Heart left ventricle (tissue), 16 donors: Measurements from ENCODE around the gene TYW1. TPM values are rescaled to one million over a fixed set of nuclear protein-coding genes. Genes with fewer than 3 reads are reported as not detected.
"Not testable (repeated sequence)": the region's sequence is repeated elsewhere in the genome, so short reads cannot be mapped to it uniquely, and the experiment has no call there.

ENCODE experiments used
- ATAC-seq, 4 donors: fragments of 200-7000 bp; cut with Tn5 transposase; one replicate each; pipeline ENCODE4 v1.9.1; 2020 to 2022; ENCODE audit warnings: moderate library complexity in 4 of 4, mild to moderate bottlenecking in 3 of 4, moderate number of reproducible peaks in 1 of 4
- DNase-seq, 5 donors: peaks; one replicate each; pipeline ENCODE4 v3.0.0-alpha.2; 2020
- H3K27ac ChIP-seq, 12 donors: fragments of 200-600 bp; sonication (generic) in 4 of 12; one replicate each; pipeline versions ENCODE4 v1.5.0 to v1.8.0; 2016 to 2022; ENCODE audit warnings: mild to moderate bottlenecking in 2 of 12
- H3K27me3 ChIP-seq, 9 donors: fragments of 200-600 bp; sonication (generic) in 2 of 9; one replicate each; pipeline versions ENCODE4 v1.5.1 to v1.8.0; 2016 to 2022; ENCODE audit warnings: mild to moderate bottlenecking in 3 of 9
- H3K36me3 ChIP-seq, 9 donors: fragments of 200-600 bp; sonication (generic) in 2 of 9; one replicate each; pipeline versions ENCODE4 v1.5.0 to v1.8.0; 2018 to 2022; ENCODE audit warnings: mild to moderate bottlenecking in 2 of 9
- H3K4me1 ChIP-seq, 12 donors: fragments of 200-600 bp; sonication (generic) in 4 of 12; one replicate each; pipeline versions ENCODE4 v1.5.0 to v1.8.0; 2016 to 2022; ENCODE audit warnings: mild to moderate bottlenecking in 3 of 12
- H3K4me3 ChIP-seq, 12 donors: fragments of 200-600 bp; sonication (generic) in 4 of 12; one replicate each; pipeline versions ENCODE4 v1.5.0 to v1.8.0; 2017 to 2022; ENCODE audit warnings: mild to moderate bottlenecking in 9 of 12, moderate library complexity in 4 of 12
- H3K9me3 ChIP-seq, 12 donors: fragments of 200-600 bp; sonication (generic) in 4 of 12; one replicate each; pipeline versions ENCODE4 v1.5.0 to v1.8.0; 2016 to 2022; ENCODE audit warnings: mild to moderate bottlenecking in 1 of 12
- POLR2A ChIP-seq, 2 donors: fragments of 450-650 bp; IDR thresholded peaks; one replicate each; pipeline ENCODE4 v1.6.1; 2017; ENCODE audit warnings: antibody characterized with exemption in 2 of 2, mild to moderate bottlenecking in 2 of 2, moderate library complexity in 2 of 2
- WGBS, 4 donors: extraction: QIAGEN DNeasy Blood & Tissue Kit in 2 of 4; methylation state at CpG; one replicate each; pipeline versions ENCODE4 v1.1.5 to v1.1.7; 2013 to 2018; 5-methylcytosine and 5-hydroxymethylcytosine counted together
- intact Hi-C, 10 donors: fragments of 100-400 bp; cut with DNase I; formaldehyde crosslinking; loops; one replicate each; pipeline versions ENCODE4 v1.11.1 to v1.14.2; 2022
- long read RNA-seq, 3 donors: library from polyadenylated mRNA; unstranded; transcript quantifications; one replicate each; pipeline ENCODE4 v2.0.0, GENCODE V29; 2020 to 2021
- polyA plus RNA-seq, 2 donors: library from polyadenylated mRNA; stranded (reverse); fragments of 200-250 nt; gene quantifications; one replicate each; pipeline ENCODE4 v1.2.3, GENCODE V29; 2013
- total RNA-seq, 9 donors: library from RNA; depleted of rRNA in 2 of 9; stranded (reverse); fragments of >200 nt in 2 of 9; fragmentation: NEBNext Ultra II Directional in 3 of 9; extraction: Animal tissue kit (Norgen Biotek cat#: 25700) in 3 of 9; gene quantifications; one replicate each; pipeline versions ENCODE4 v1.1.0 to v1.2.4, GENCODE V29; 2016 to 2023
- TF ChIP-seq, protein P1 (sequence below), 12 donors: fragments of 200-600 bp; sonication (generic) in 4 of 12; IDR thresholded peaks; one replicate each; pipeline versions ENCODE4 v1.5.0 to v1.8.0; 2018 to 2022; ENCODE audit warnings: antibody characterized with exemption in 12 of 12, mild to moderate bottlenecking in 5 of 12
- donor health status: ischemic (EF 13 %, LVEDD 7.1; RV severe dilation, severe dysfunction).
- donor health status: healthy with polysubstance abuse.
- donor health status: DM: no; HTN: yes; CAD: no.
- donor health status: DM: no; HTN: no; CAD: no.
- donor health status: ischemic (EF 25% LVEDD 6.9; RV normal size, moderate dysfunction).
- donor health status: ischemic (EF 25% LVEDD 5.7; RV mildly dilated, moderate dysfunction).
- donor health status: healthy.
- donor health status: DM: yes; HTN: yes; CAD: no.
- donor health status: ischemic (EF 35%, LVEDD 5.7; RV mildly dilated, moderate dysfunction).
- donor health status: nonischemic (EF 11% LVEDD 7.7; RV severe dilation, severe dysfunction).
- donor health status: DM: yes; HTN: yes; CAD: no.
- donor health status: PGD.
- donor health status: ischemic (EF 29% LVEDD 5.4; RV normal size, mild dysfunction).
- donor health status: nonischemic (EF 23%, LVEDD 6.1; RV moderate dilation, normal function).

Gene TYW1, protein sequence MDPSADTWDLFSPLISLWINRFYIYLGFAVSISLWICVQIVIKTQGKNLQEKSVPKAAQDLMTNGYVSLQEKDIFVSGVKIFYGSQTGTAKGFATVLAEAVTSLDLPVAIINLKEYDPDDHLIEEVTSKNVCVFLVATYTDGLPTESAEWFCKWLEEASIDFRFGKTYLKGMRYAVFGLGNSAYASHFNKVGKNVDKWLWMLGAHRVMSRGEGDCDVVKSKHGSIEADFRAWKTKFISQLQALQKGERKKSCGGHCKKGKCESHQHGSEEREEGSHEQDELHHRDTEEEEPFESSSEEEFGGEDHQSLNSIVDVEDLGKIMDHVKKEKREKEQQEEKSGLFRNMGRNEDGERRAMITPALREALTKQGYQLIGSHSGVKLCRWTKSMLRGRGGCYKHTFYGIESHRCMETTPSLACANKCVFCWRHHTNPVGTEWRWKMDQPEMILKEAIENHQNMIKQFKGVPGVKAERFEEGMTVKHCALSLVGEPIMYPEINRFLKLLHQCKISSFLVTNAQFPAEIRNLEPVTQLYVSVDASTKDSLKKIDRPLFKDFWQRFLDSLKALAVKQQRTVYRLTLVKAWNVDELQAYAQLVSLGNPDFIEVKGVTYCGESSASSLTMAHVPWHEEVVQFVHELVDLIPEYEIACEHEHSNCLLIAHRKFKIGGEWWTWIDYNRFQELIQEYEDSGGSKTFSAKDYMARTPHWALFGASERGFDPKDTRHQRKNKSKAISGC
- total RNA-seq = 10 to 100 TPM in 7 of 9 donors, 1 to 10 TPM in 2; 9.6 to 16.1 (median 11.7) TPM
- 10 to 100 TPM in 1 of 2 donors, 1 to 10 TPM in 1; 4.9 to 10.5 TPM for polyA plus RNA-seq
- long read RNA-seq, donor 1, transcript TYW1-201 (16 exons, 3,348 nt) = major isoform, 8 of 14 reads
- long read RNA-seq, donor 1, partial matches to known transcripts = 3 of 14 reads
- long read RNA-seq, donor 1, other reads (novel, unspliced or antisense) = 3 of 14 reads
- long read RNA-seq, donor 2, transcript TYW1-201 (16 exons, 3,348 nt) = major isoform, 45 of 67 reads
- long read RNA-seq, donor 2, partial matches to known transcripts = 16 of 67 reads
- long read RNA-seq, donor 2, other reads (novel, unspliced or antisense) = 6 of 67 reads
- long read RNA-seq, donor 3, transcript TYW1-201 (16 exons, 3,348 nt) = major isoform, 20 of 28 reads
- long read RNA-seq, donor 3, partial matches to known transcripts = 6 of 28 reads
- long read RNA-seq, donor 3, other reads (novel, unspliced or antisense) = 2 of 28 reads

DNA sequence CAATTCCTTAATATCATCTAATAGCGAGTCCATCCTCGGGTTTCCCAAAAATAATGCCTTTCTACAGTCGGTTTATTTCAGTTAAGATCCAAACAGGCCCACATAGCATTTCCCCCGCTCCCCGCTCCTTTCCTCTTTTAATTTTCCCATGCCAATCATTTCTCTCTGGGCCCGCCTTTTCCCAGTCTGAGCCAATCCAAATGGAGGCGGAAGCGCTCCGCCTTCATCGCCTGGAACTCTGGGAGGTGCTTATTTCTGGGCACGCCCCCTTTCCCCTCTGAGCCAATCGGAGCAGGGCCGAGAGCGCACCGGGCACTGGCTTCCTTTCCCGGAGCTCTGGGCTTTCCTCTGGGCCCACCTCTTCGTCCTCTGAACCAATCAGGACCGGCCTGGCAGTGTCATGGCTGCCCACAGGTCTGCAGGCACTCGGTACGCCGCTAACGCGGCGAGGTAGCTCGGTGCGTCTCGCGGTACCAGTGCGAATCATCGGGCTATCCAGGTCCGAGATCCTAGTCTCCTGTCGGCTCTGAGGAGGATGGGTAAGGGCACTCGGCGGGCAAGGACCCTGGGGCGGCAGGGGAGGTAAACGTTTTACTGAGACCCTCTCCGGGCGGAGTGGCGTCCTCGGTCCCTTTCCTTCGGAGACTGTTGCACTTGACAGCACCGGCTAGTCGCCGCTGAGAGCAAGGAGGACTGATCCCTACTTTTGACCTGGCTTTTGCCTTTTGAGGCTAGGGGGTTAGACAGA lies at the start of gene TYW1:
Gene TYW1, plus strand, starts transcription at position 390 of the 748 bp plus-strand sequence. Its CDS starts 146 bp downstream, at position 536.
- intact Hi-C loops = loop anchor here in 2 of 10 donors (10.0 kb wide), 2 partner anchors 152 to 342 kb away; no protein-coding TSS in a partner anchor

DNA sequence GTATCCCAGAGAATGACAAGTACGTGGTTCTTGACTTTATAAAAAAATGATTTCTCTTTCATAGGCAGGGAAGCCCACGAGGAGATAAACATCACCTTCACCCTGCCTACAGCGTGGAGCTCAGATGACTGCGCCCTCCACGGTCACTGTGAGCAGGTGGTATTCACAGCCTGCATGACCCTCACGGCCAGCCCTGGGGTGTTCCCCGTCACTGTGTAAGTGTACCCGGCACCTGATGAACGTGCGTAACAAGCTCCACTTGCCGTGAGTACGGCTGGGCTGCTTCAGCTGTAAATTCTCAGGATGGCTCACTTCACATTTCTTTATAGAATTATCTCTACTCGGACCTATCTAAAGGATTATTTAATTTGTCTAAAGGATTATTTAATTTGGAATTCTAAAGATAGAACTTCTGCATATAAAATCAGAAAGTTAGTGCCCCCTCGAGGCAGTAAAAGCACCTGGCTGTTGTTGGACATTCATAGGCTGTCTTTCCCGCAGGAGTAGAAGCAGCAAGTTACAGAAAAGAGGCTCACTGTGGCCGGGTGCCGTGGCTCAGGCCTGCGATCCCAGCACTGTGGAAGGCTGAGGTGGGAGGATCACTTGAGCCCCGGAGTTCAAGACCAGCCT lies 48.0 kb upstream of the TYW1 start:
- ATAC-seq (no peak), DNase-seq (no peak)
- Histone ChIP-seq H3K27me3 (no peaks in the 10 kb centered on the region), H3K27ac (no peak overlapping the region), H3K9me3 (no peaks in the 10 kb centered on the region), H3K36me3 (peaks cover 0 to 100% (median 99%) of the 10 kb centered on the region in 9 donors), H3K4me1 (peaks cover 0 to 4% (median 0%) of the 10 kb centered on the region in 12 donors), H3K4me3 (no peak overlapping the region)
- 93 to 96% (median 94%) methylated on average over 19 of the region's 19 CpGs for WGBS, 4 donors
- TF ChIP-seq, protein P1, sequence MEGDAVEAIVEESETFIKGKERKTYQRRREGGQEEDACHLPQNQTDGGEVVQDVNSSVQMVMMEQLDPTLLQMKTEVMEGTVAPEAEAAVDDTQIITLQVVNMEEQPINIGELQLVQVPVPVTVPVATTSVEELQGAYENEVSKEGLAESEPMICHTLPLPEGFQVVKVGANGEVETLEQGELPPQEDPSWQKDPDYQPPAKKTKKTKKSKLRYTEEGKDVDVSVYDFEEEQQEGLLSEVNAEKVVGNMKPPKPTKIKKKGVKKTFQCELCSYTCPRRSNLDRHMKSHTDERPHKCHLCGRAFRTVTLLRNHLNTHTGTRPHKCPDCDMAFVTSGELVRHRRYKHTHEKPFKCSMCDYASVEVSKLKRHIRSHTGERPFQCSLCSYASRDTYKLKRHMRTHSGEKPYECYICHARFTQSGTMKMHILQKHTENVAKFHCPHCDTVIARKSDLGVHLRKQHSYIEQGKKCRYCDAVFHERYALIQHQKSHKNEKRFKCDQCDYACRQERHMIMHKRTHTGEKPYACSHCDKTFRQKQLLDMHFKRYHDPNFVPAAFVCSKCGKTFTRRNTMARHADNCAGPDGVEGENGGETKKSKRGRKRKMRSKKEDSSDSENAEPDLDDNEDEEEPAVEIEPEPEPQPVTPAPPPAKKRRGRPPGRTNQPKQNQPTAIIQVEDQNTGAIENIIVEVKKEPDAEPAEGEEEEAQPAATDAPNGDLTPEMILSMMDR (IDR thresholded peaks at IDR 0.05) = no peak
- TF ChIP-seq POLR2A (IDR thresholded peaks at IDR 0.05) = no peak
- intact Hi-C loops = no loop called here

More for the DNA sequence above, at the start of gene TYW1:
- peaks cover 0 to 26% (median 21%) of the 10 kb centered on the region in 12 donors for H3K4me1 ChIP-seq
- H3K36me3 ChIP-seq = peaks cover 0 to 47% (median 31%) of the 10 kb centered on the region in 9 donors
- H3K4me3 ChIP-seq = peak within 1 kb of the TSS; percentile 70 to 95 (median 86)
- H3K9me3 ChIP-seq, H3K27me3 ChIP-seq: not testable (repeated sequence)
- peak in 1 of 2 donors; percentile 72 for TF ChIP-seq POLR2A (IDR thresholded peaks at IDR 0.05)
- ATAC-seq (peak; percentile 91 to 96 (median 95)), DNase-seq (peak; percentile 98)
- WGBS, 4 donors = 0 to 1% (median 1%) methylated on average over 29 to 44 of the region's 44 CpGs
- H3K27ac ChIP-seq = peak within 1 kb of the TSS; percentile 43 to 100 (median 97)

- Histone ChIP-seq H3K9me3 (no peaks in the 10 kb centered on the region), H3K27me3 (no peaks in the 10 kb centered on the region), H3K27ac (no peak overlapping the region), H3K36me3 (peaks cover 0 to 100% (median 99%) of the 10 kb centered on the region in 9 donors), H3K4me3 (no peak overlapping the region), H3K4me1 (peaks cover 0 to 4% (median 0%) of the 10 kb centered on the region in 12 donors)
- TF ChIP-seq, protein P1 (IDR thresholded peaks at IDR 0.05) = no peak
- ATAC-seq (no peak), DNase-seq (no peak)
- 70 to 77% (median 72%) methylated on average over 3 of the region's 3 CpGs for WGBS, 4 donors
- intact Hi-C loops = no loop called here
Measured at GRCh38 chr7:66950311-66950710, 46.3 kb upstream of the TYW1 start.
